Tibial artery (tissue), 4 donors: ENCODE results near the gene KCNK1.

ENCODE experiments used
- DNase-seq, 2 donors: peaks; one replicate each; pipeline ENCODE4 v3.0.0-alpha.2; 2019
- H3K27ac ChIP-seq, 2 donors: fragments of 200-600 bp; sonication (generic) in 1 of 2; 1 replicate in 1 of 2; 2 replicates in 1 of 2; pipeline ENCODE4 v1.5.1; 2018 to 2019; ENCODE audit warnings: mild to moderate bottlenecking in 1 of 2
- H3K27me3 ChIP-seq, 2 donors: fragments of 200-600 bp; sonication (generic) in 1 of 2; one replicate each; pipeline versions ENCODE4 v1.5.1 to v1.6.0; 2016 to 2019
- H3K36me3 ChIP-seq, 3 donors: fragments of 200-600 bp; sonication (generic) in 2 of 3; one replicate each; pipeline ENCODE4 v1.5.1; 2016 to 2019; ENCODE audit warnings: mild to moderate bottlenecking in 2 of 3
- H3K4me1 ChIP-seq, 4 donors: fragments of 200-600 bp; sonication (generic) in 2 of 4; 1 replicate in 3 of 4; 2 replicates in 1 of 4; pipeline ENCODE4 v1.5.1; 2016 to 2019
- H3K4me3 ChIP-seq, 2 donors: fragments of 200-600 bp; sonication (generic) in 1 of 2; 1 replicate in 1 of 2; 2 replicates in 1 of 2; pipeline ENCODE4 v1.5.1; 2018 to 2019; ENCODE audit warnings: mild to moderate bottlenecking in 2 of 2
- H3K9me3 ChIP-seq, 3 donors: fragments of 200-600 bp; sonication (generic) in 1 of 3; one replicate each; pipeline ENCODE4 v1.5.1; 2016 to 2019
- CTCF ChIP-seq, 2 experiments: fragments of 200-600 bp in 1 of 2; fragments of 450-650 bp in 1 of 2; IDR thresholded peaks; one replicate each; pipeline ENCODE4 v1.5.1; 2017 to 2019; ENCODE audit warnings: antibody characterized with exemption in 2 of 2, mild to moderate bottlenecking in 1 of 2, moderate library complexity in 1 of 2
- intact Hi-C: fragments of 100-400 bp; cut with DNase I; formaldehyde crosslinking; loops from one replicate; pipeline ENCODE4 v1.15.0; 2023; ENCODE audit warnings: low total_unique reads

Gene KCNK1

GRCh38 chr1:233639611-233640010 lies 25.7 kb downstream of the KCNK1 start:
- Histone ChIP-seq H3K27me3 (no peaks in the 10 kb centered on the region), H3K4me3 (no peak overlapping the region), H3K9me3 (no peaks in the 10 kb centered on the region), H3K27ac (no peak overlapping the region), H3K4me1 (no peaks in the 10 kb centered on the region), H3K36me3 (no peaks in the 10 kb centered on the region)
- no peak for DNase-seq
- TF ChIP-seq CTCF (IDR thresholded peaks at IDR 0.05), result no peak
- intact Hi-C loops, result no loop called here

- TF ChIP-seq CTCF (IDR thresholded peaks at IDR 0.05), result no peak
Measured at GRCh38 chr1:233640179-233640578, 26.3 kb downstream of the KCNK1 start.

GRCh38 chr1:233641029-233641428 lies 27.1 kb downstream of the KCNK1 start:
- no peak overlapping the region for H3K4me3 ChIP-seq
- DNase-seq, result no peak
- no peak for TF ChIP-seq CTCF (IDR thresholded peaks at IDR 0.05)
- H3K9me3 ChIP-seq, result no peaks in the 10 kb centered on the region
- H3K27ac ChIP-seq, result no peak overlapping the region
- H3K36me3 ChIP-seq, result no peaks in the 10 kb centered on the region
- no peaks in the 10 kb centered on the region for H3K4me1 ChIP-seq
- no peaks in the 10 kb centered on the region for H3K27me3 ChIP-seq
- intact Hi-C loops, result no loop called here

More at GRCh38 chr1:233640179-233640578, 26.3 kb downstream of the KCNK1 start:
- Histone ChIP-seq H3K36me3 (no peaks in the 10 kb centered on the region), H3K27me3 (no peaks in the 10 kb centered on the region), H3K9me3 (no peaks in the 10 kb centered on the region), H3K27ac (no peak overlapping the region), H3K4me3 (no peak overlapping the region), H3K4me1 (no peaks in the 10 kb centered on the region)
- no peak for DNase-seq
- intact Hi-C loops, result no loop called here

GRCh38 chr1:233647073-233647472 lies 33.2 kb downstream of the KCNK1 start:
- no peak for DNase-seq
- Histone ChIP-seq H3K27me3 (no peaks in the 10 kb centered on the region), H3K9me3 (no peaks in the 10 kb centered on the region), H3K36me3 (no peaks in the 10 kb centered on the region), H3K4me3 (no peak overlapping the region), H3K27ac (no peak overlapping the region), H3K4me1 (no peaks in the 10 kb centered on the region)
- intact Hi-C loops, result no loop called here
- TF ChIP-seq CTCF (IDR thresholded peaks at IDR 0.05), result no peak

GRCh38 chr1:233647636-233648035 lies 33.7 kb downstream of the KCNK1 start:
- Histone ChIP-seq H3K4me3 (no peak overlapping the region), H3K27me3 (no peaks in the 10 kb centered on the region), H3K4me1 (no peaks in the 10 kb centered on the region), H3K36me3 (no peaks in the 10 kb centered on the region), H3K27ac (no peak overlapping the region), H3K9me3 (no peaks in the 10 kb centered on the region)
- no peak for TF ChIP-seq CTCF (IDR thresholded peaks at IDR 0.05)
- DNase-seq, result no peak
- intact Hi-C loops, result no loop called here

GRCh38 chr1:233651061-233651460 lies 37.2 kb downstream of the KCNK1 start:
- H3K36me3 ChIP-seq, result no peaks in the 10 kb centered on the region
- no peaks in the 10 kb centered on the region for H3K27me3 ChIP-seq
- TF ChIP-seq CTCF (IDR thresholded peaks at IDR 0.05), result no peak
- DNase-seq, result no peak
- no peaks in the 10 kb centered on the region for H3K9me3 ChIP-seq
- H3K27ac ChIP-seq, result no peak overlapping the region
- intact Hi-C loops, result no loop called here
- no peaks in the 10 kb centered on the region for H3K4me1 ChIP-seq
- no peak overlapping the region for H3K4me3 ChIP-seq
